H9 (cell line): ENCODE measurements around the gene GPR183. TPM values are rescaled to one million over a fixed set of nuclear protein-coding genes. Genes with fewer than 3 reads are reported as not detected.

Source experiments
- DNase-seq: peaks from one replicate; pipeline ENCODE4 v3.0.0-alpha.2; 2017
- H2AFZ ChIP-seq: one replicate; pipeline ENCODE4 v1.6.1; 2013; ENCODE audit warnings: mild to moderate bottlenecking, low read length, control low read depth, moderate library complexity
- H2AK5ac ChIP-seq: 2 replicates; pipeline ENCODE4 v1.6.1; 2013; ENCODE audit warnings: low read length, control low read depth, mixed read lengths; ENCODE audit not compliant: insufficient read length
- H2BK120ac ChIP-seq: one replicate; pipeline ENCODE4 v1.6.1; 2013; ENCODE audit warnings: low read depth, mild to moderate bottlenecking, low read length, control low read depth, inconsistent platforms; ENCODE audit not compliant: poor library complexity, severe bottlenecking
- H2BK12ac ChIP-seq: 2 replicates; pipeline ENCODE4 v1.6.1; 2013; ENCODE audit warnings: low read length, control low read depth, mixed read lengths, low read depth; ENCODE audit not compliant: insufficient read length
- H2BK15ac ChIP-seq: 2 replicates; pipeline ENCODE4 v1.6.1; 2013; ENCODE audit warnings: low read depth, low read length, control low read depth
- H2BK20ac ChIP-seq: one replicate; pipeline ENCODE4 v1.6.1; 2013; ENCODE audit warnings: low read depth, mild to moderate bottlenecking, low read length, control low read depth, inconsistent platforms; ENCODE audit not compliant: poor library complexity, severe bottlenecking
- H2BK5ac ChIP-seq: 2 replicates; pipeline ENCODE4 v1.6.1; 2013; ENCODE audit warnings: low read length, control low read depth, mixed read lengths; ENCODE audit not compliant: insufficient read length
- H3K14ac ChIP-seq: 2 replicates; pipeline ENCODE4 v1.6.1; 2013; ENCODE audit warnings: low read length, control low read depth; ENCODE audit not compliant: insufficient read depth
- H3K18ac ChIP-seq: 2 replicates; pipeline ENCODE4 v1.6.1; 2013; ENCODE audit warnings: low read depth, mild to moderate bottlenecking, mixed read lengths, low read length, control low read depth; ENCODE audit not compliant: insufficient read length
- H3K23ac ChIP-seq: 2 replicates; pipeline ENCODE4 v1.6.1; 2013; ENCODE audit warnings: low read length, control low read depth, mixed read lengths, low read depth; ENCODE audit not compliant: insufficient read length
- H3K23me2 ChIP-seq: 2 replicates; pipeline ENCODE4 v1.6.1; 2013; ENCODE audit warnings: low read depth, mild to moderate bottlenecking, mixed read lengths, low read length, control low read depth; ENCODE audit not compliant: insufficient read length, poor library complexity, severe bottlenecking
- H3K27ac ChIP-seq: 2 replicates; pipeline ENCODE4 v1.5.1; 2013; ENCODE audit warnings: low read length, control low read depth, mixed read lengths, low read depth; ENCODE audit not compliant: insufficient read length
- H3K27me3 ChIP-seq: 2 replicates; pipeline ENCODE4 v1.6.1; 2013; ENCODE audit warnings: low read length, control low read depth, inconsistent platforms; ENCODE audit not compliant: insufficient read depth
- H3K4ac ChIP-seq: 2 replicates; pipeline ENCODE4 v1.6.1; 2013; ENCODE audit warnings: low read depth, mild to moderate bottlenecking, control low read depth, inconsistent platforms, low read length, moderate library complexity
- H3K4me1 ChIP-seq: 2 replicates; pipeline ENCODE4 v1.6.1; 2013; ENCODE audit warnings: low read length, control low read depth, inconsistent platforms; ENCODE audit not compliant: insufficient read depth
- H3K4me2 ChIP-seq: 2 replicates; pipeline ENCODE4 v1.6.1; 2013; ENCODE audit warnings: low read length, control low read depth, mixed read lengths; ENCODE audit not compliant: insufficient read length, insufficient read depth
- H3K56ac ChIP-seq: 2 replicates; pipeline ENCODE4 v1.6.1; 2013; ENCODE audit warnings: low read depth, mild to moderate bottlenecking, mixed read lengths, low read length, control low read depth; ENCODE audit not compliant: insufficient read length
- H3K79me1 ChIP-seq: 2 replicates; pipeline ENCODE4 v1.6.1; 2013; ENCODE audit warnings: low read depth, mild to moderate bottlenecking, moderate library complexity, low read length, control low read depth, inconsistent platforms; ENCODE audit not compliant: insufficient read depth, poor library complexity, severe bottlenecking
- H3K79me2 ChIP-seq: 2 replicates; pipeline ENCODE4 v1.6.1; 2013; ENCODE audit warnings: low read length, control low read depth, inconsistent platforms; ENCODE audit not compliant: insufficient read depth
- H3K9ac ChIP-seq: 2 replicates; pipeline ENCODE4 v1.6.1; 2013; ENCODE audit warnings: low read length, control low read depth, mixed read lengths; ENCODE audit not compliant: insufficient read length; ENCODE audit errors: extremely low read depth
- H3K9me3 ChIP-seq: one replicate; pipeline ENCODE4 v1.6.1; 2013; ENCODE audit warnings: low read depth, low read length, inconsistent platforms; ENCODE audit not compliant: control insufficient read depth
- H3T11ph ChIP-seq: one replicate; pipeline ENCODE4 v1.6.1; 2013; ENCODE audit warnings: mild to moderate bottlenecking, low read length, control low read depth, inconsistent platforms
- H4K20me1 ChIP-seq: one replicate; pipeline ENCODE4 v1.6.1; 2013; ENCODE audit not compliant: control insufficient read depth, insufficient read length, insufficient read depth
- H4K5ac ChIP-seq: 2 replicates; pipeline ENCODE4 v1.6.1; 2013; ENCODE audit warnings: low read depth, mild to moderate bottlenecking, mixed read lengths, low read length, control low read depth; ENCODE audit not compliant: insufficient read length
- H4K8ac ChIP-seq: replicated peaks from 2 replicates; pipeline ENCODE4 v1.6.1; 2013; ENCODE audit warnings: low read length, control low read depth, mixed read lengths, low read depth; ENCODE audit not compliant: insufficient read length
- H4K91ac ChIP-seq: 2 replicates; pipeline ENCODE4 v1.6.1; 2013; ENCODE audit warnings: low read depth, mild to moderate bottlenecking, moderate library complexity, mixed read lengths, low read length, control low read depth; ENCODE audit not compliant: insufficient read length
- H3K27ac Mint-ChIP-seq, 3 experiments: 2 replicates in 2 of 3; 3 replicates in 1 of 3; pipeline ENCODE4 v1.8.0; 2020 to 2021; ENCODE audit warnings: mixed read lengths in 3 of 3, mild to moderate bottlenecking in 1 of 3, moderate library complexity in 1 of 3
- H3K27me3 Mint-ChIP-seq: 2 replicates; pipeline ENCODE4 v1.8.0; 2021; ENCODE audit warnings: low read depth, mild to moderate bottlenecking, moderate library complexity, mixed read lengths
- H3K36me3 Mint-ChIP-seq, 3 experiments: 2 replicates in 2 of 3; 3 replicates in 1 of 3; pipeline ENCODE4 v1.8.0; 2020 to 2021; ENCODE audit warnings: low read depth in 3 of 3, mixed read lengths in 3 of 3; ENCODE audit not compliant: insufficient read depth in 1 of 3
- H3K4me1 Mint-ChIP-seq, 2 experiments: 2 replicates each; pipeline ENCODE4 v1.8.0; 2020; ENCODE audit warnings: mixed read lengths in 2 of 2
- H3K4me3 Mint-ChIP-seq, 2 experiments: 2 replicates in 1 of 2; 3 replicates in 1 of 2; pipeline ENCODE4 v1.8.0; 2020 to 2021; ENCODE audit warnings: mild to moderate bottlenecking in 2 of 2, mixed read lengths in 2 of 2, moderate library complexity in 1 of 2
- H3K9me3 Mint-ChIP-seq, 2 experiments: 2 replicates in 1 of 2; 3 replicates in 1 of 2; pipeline ENCODE4 v1.8.0; 2020; ENCODE audit warnings: mild to moderate bottlenecking in 2 of 2, mixed read lengths in 2 of 2, moderate library complexity in 1 of 2
- WGBS: extraction: QIAGEN DNeasy Blood & Tissue Kit; methylation state at CpG from one replicate; pipeline ENCODE4 v1.1.7; 2013; ENCODE audit warnings: missing lambda C conversion rate, low lambda C conversion rate, mixed read lengths; ENCODE audit not compliant: insufficient read length; ENCODE audit errors: extremely low coverage; 5-methylcytosine and 5-hydroxymethylcytosine counted together
- total RNA-seq: library from RNA; stranded (reverse); gene quantifications from 2 replicates; pipeline ENCODE4 v1.2.1, GENCODE V29; 2021
- TF ChIP-seq, protein P1 (sequence below): fragments of 200-600 bp; sonication (generic); conservative IDR thresholded peaks from 3 replicates; pipeline ENCODE4 v1.8.0; 2021; ENCODE audit warnings: antibody characterized with exemption, mild to moderate bottlenecking

GPR183 gene
- total RNA-seq, 1 experiment from 2014 or later = not detected

DNA sequence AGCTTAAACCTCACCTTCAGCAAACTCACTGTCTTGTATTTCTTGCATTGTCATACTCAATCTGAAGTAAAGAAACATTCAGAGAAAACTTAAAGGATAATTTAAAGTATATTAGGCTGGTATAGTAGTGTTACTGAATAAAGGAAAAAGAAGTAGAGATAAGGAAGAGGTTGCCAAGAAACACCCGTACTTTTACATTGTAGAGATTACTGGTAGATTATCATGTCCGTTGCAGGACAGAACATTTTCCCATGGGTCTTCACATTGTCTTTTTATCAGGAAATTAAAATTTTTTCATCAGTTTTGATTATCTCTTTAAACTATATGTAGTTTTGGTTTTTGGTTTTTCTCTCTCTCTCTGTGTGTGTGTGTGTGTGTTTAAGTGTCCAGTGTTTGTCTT, 19.9 kb upstream of the GPR183 start:
- H3K4me2 ChIP-seq = no peak overlapping the region
- Mint-ChIP-seq H3K27me3 (no peaks in the 10 kb centered on the region), H3K4me3 (no peak overlapping the region), H3K27ac (no peak overlapping the region), H3K36me3 (peaks cover 0 to 20% (median 11%) of the 10 kb centered on the region in 3 experiments; a peak in 4 of 7 replicates), H3K4me1 (no peaks in the 10 kb centered on the region), H3K9me3 (no peaks in the 10 kb centered on the region)
- no peaks in the 10 kb centered on the region for H3K79me1 ChIP-seq
- no peak overlapping the region for H4K91ac ChIP-seq
- H3K27ac ChIP-seq = no peak overlapping the region
- H3T11ph ChIP-seq = no peak overlapping the region
- H3K18ac ChIP-seq = no peak overlapping the region
- H3K23ac ChIP-seq = no peak overlapping the region
- H2AK5ac ChIP-seq = no peak overlapping the region
- no peak overlapping the region for H3K14ac ChIP-seq
- no CpG with 5 or more reads among the region's 2 CpGs for WGBS
- H3K23me2 ChIP-seq = no peaks in the 10 kb centered on the region
- H3K79me2 ChIP-seq = no peaks in the 10 kb centered on the region
- H2BK15ac ChIP-seq = no peak overlapping the region
- H4K8ac ChIP-seq = no peak overlapping the region
- H3K9ac ChIP-seq = no peak overlapping the region
- no peak overlapping the region for H2BK5ac ChIP-seq
- H2BK20ac ChIP-seq = no peak overlapping the region
- DNase-seq = no peak
- H2BK120ac ChIP-seq = no peak overlapping the region
- no peaks in the 10 kb centered on the region for H4K20me1 ChIP-seq
- no peaks in the 10 kb centered on the region for H3K4me1 ChIP-seq
- H3K56ac ChIP-seq = no peak overlapping the region
- TF ChIP-seq, protein P1, sequence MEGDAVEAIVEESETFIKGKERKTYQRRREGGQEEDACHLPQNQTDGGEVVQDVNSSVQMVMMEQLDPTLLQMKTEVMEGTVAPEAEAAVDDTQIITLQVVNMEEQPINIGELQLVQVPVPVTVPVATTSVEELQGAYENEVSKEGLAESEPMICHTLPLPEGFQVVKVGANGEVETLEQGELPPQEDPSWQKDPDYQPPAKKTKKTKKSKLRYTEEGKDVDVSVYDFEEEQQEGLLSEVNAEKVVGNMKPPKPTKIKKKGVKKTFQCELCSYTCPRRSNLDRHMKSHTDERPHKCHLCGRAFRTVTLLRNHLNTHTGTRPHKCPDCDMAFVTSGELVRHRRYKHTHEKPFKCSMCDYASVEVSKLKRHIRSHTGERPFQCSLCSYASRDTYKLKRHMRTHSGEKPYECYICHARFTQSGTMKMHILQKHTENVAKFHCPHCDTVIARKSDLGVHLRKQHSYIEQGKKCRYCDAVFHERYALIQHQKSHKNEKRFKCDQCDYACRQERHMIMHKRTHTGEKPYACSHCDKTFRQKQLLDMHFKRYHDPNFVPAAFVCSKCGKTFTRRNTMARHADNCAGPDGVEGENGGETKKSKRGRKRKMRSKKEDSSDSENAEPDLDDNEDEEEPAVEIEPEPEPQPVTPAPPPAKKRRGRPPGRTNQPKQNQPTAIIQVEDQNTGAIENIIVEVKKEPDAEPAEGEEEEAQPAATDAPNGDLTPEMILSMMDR = no peak
- H2AFZ ChIP-seq = no peak overlapping the region
- H3K9me3 ChIP-seq = no peaks in the 10 kb centered on the region
- H4K5ac ChIP-seq = no peak overlapping the region
- no peaks in the 10 kb centered on the region for H3K27me3 ChIP-seq
- H2BK12ac ChIP-seq = no peak overlapping the region
- no peak overlapping the region for H3K4ac ChIP-seq
